A204.1 (cell line): Measurements from ENCODE around the gene PRKAG2.
A peak's percentile ranks its signal among the peaks of the same experiment; 100 is the strongest.
"Not testable (repeated sequence)": the region's sequence is repeated elsewhere in the genome, so short reads cannot be mapped to it uniquely, and the experiment has no call there.

Experiments used
- FAIRE-seq: peaks from 2 replicates; lab custom pipeline; 2012; peaks lifted over from hg19 to GRCh38; lab: Jason Lieb, UNC

Gene PRKAG2

DNA sequence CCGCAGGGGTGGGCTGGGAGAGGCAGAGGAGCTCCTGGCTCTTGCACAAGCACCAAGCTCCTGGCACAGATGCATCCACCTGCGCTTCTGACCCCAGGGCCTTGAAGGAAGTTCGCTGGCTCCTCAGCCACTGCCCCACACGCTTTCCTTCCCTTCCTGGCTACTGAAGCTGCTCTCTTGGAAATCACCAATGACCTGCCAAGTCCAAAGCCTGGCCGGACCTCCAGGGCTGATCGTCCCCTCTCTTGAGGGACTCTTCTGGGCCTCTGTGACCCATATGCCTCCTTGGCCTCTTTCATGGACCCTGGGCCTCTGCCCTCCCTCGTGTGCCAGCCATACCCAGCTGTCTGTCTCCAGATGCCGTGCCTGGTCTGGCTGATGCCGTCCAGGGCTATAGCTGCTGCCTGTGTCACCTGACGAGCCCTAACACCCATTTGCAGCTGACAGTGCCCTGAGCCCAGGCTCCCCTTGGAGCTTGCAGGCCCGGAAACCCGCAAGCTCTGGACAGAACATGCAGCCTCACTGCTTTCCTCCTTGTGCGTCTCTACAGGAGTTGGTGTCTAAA lies 113.4 kb downstream of the PRKAG2 start:
- FAIRE-seq: no peak

DNA sequence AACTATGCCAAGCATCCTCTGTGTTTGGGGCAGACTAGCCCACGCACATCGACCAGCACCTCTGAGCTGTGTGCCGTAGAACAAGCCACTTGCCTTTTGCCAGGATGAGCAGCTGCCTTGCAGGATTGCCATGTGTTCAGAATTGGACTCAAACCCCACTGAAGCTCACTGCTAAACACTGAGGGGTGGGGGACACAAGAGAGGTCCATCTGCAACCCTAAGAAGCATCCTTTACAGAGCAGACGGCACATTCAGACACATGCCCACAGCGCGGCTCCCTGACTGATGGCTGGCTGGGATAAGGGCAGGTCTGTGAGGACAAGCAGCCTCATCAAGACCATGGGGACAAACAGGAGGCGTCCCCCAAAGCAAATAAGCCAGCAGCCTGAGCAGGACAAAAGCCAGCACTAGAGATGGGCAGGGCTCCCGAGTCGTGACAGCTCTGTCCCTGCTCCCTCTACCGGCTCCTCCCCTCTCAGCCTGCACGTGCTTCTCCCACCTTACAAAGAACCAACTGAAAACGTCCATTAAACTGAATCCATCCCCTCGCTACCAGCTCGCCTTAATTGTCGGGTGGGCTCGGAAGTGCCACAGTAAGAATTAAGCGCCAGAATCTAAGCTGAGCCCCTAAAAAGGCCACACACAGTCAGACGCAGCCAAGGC lies 114.2 kb downstream of the PRKAG2 start:
- FAIRE-seq: no peak

DNA sequence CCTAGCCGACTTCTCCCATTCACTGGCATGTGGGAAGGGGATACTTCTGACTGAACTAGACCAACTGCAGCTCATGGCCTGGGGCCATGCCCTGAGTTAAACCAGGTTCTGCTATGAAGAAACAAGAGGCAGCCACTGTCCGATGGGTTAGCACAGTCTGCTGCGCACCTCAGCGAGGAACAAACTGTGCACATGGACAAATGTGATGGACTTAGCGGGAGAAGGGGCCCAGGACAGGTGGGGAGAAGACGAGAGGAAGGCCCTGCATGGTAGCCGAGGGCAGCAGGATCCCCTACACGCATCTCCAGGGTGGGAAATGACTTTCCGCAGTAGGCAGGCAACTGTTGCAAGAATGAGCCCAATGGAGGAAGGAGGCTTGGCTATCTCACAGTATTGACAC lies 115.0 kb downstream of the PRKAG2 start:
- no peak for FAIRE-seq

DNA sequence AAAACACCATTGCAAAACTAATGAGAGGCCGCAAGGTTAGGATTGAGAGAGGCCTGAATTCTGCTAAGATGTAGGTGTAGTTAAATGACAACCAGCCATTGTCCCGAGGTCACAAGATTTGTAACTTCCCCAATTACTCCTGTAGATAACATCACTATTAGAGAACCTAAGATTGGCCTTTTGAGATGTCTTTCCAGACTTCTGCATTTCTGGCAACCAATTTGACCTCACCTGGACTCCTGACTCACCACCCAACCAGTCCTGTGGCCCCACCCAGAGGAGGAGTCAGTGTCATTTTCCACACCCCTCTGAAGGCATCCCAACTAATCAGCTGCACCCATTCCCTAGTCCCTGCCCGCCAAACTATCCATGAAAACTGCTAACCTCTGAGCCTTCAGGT lies 115.7 kb downstream of the PRKAG2 start:
- no peak for FAIRE-seq

DNA sequence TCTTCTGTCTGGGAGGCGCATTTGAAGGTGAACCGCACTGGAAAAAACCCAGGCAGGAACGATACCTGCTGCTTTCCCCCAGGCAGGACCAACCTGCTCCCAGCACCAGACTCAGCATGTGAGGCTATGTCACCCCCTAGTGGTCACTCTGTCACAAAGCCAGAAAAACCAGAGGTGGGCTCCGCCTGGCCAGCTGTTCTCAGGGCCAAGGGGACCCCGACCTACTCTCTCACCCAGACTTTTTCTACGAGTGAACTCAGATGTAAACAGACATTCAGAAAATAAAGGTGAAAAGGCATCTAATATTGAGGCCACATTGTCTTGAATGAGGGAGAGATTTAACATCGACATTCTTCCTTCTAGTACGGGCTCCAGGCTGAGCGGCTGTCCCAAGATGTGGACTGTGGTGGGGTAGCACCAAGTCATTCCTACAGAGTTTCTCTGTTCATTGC lies 117.3 kb downstream of the PRKAG2 start:
- FAIRE-seq: no peak

DNA sequence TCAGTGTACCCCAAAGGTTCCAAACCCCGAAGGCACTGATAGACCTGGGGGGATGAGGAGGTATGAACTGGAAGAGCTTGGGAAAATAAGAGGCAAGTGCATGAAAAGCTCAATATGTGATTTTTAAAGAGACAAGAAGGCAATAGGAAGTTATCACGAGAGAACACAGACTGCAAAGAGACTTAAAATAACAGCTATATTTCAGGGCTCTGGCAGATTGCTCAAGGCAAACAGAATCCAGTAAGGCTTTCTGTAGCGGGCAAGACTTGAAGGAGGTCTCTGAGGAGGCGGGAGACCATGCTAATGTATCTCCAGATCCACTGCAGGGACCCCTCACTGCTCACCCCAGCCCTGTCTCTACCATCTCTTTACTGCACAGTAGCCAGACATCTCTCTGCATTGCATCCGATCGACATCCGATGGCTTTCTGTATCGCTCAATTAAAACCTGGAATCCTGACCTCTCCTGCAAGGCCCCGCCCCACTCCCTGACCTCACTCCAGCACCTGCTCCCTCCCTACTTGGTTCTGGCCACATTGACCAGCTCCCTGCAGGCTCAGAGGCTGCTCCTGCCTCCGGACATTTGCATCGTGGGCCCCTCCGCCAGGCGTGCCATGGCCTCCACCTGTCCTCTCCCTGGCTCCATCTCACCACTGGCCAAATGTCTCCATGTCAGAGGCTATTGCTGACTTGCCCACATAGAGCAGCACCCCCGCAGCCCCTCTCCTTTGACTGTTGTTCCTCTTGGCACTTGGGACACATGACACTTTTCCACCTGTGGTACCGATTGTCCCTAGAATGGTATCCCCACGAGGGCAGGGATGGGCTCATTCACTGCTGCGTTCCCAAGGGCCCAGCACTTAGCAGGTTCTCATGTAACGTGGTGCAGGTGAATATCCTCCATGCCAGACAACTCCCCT lies 118.0 kb downstream of the PRKAG2 start:
- FAIRE-seq: no peak

DNA sequence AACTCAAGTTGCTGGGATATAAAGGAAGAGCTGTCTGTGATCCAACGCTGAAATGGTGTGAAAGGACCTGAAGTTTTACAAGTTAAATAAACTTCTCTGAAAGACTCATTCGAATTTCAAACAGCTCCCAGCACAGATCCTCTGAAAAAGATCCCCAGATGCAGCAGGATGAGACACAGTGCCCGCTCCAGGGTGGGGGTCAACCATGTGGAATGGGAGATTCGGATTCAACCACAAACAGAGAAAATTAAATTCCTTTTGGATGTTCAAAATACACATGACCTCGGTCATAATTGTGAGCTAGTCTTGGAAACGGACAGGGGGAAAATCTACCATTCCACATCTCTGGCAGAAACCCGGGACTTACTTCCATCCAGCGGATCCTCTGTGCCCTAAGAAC lies 119.6 kb downstream of the PRKAG2 start:
- FAIRE-seq: no peak

DNA sequence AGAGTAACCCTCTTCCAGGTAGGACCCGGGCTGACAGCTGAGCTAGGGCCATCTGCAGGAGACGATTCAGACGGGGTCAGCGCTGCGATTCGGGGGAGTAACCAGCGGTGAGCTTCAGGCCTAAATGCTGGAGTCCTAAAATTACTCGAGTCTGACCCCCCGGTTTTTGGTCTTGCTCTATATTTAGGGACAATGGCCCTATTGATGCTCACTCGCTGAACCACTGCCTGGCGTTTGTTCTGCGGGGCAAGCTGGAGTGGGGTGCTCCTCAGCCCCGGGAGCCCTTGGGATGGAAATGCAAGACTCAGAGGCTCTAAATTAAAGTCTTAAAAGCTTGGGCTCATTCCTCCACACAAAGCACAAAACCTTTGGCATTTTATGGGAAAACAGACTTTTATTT lies 120.0 kb downstream of the PRKAG2 start:
- no peak for FAIRE-seq

DNA sequence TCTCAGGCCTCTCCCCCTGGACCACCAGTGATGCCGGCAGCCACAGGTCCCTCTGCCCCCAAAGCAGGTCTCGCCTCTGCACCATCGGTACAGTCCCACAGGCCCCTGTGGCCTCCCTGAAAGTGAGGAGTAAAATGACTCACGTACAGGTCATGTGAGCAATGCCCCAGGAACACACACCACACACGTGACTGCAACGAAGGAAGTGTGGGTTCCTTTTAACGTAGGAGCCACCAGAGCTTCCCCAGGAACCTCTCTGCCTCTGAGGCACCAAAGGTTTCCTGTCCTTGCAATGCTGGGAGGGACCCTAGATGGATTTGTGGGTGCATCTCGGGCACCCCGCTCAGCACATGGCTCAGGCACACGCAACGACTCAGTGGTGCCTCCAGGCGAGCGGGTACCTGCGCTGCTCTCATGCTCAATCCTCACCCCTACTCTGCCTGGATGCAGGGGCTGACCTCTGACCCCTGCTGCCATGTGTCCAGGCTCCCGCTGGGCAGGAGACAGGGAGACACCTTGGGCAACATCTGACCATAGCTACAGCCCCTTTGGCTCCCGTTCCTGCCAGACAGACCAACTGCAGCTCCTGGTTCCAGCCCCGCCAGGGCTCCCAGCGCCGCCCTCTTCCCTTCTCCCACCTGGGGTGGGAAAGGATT lies 120.7 kb downstream of the PRKAG2 start:
- FAIRE-seq: no peak

DNA sequence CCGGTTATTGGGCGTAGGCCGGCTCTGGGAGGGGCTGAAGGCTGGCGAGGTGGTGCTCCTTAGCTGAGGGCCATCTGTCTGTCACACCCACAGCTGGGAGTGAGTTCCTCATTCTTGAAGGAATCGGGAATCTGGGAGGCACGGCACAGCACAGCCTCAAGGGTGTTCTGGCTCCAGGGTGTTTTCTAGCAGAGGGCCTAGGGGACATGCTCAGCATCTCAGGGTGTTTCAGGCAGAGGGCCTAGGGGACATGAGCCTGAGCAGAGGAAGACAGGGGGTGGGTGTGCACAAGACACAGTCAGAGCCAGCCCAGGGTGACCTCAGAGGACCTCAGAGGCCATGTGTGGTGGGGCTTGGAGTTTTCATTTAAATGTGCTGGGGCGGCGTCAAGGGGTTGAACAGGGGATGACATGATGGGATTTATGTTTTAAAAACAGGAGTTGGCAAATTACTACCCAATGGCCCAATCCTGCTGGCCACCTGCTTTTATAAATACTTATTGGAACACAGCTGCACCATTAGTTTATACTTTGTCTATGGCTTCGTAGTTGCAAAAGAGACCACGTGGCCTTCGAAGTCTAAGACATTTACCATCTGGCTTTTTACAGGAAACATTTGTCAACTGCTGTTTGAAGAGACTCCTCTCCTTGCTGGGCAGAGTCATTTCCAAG lies 121.6 kb downstream of the PRKAG2 start:
- no peak for FAIRE-seq

DNA sequence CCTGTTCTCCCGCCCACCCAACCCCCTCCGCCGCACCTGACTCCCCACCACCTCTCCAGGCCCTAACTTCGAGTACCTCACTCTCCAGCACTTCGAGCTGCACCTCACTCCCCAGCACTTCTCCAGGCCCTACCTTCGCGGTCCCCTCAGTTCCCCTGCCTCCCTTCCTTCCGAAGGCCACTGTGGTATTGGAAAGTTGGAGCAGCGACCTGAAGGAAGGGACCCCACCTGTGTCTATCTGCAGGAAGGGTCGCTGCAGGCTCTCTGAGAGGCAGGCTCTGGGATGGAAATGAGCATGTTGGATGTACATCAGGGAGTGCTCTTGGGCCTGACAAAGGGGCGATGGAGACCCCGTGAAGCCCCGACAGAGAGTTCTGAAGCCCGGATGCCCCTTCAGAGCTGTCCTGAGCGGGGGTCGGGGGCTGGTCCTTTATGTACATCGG lies 122.2 kb downstream of the PRKAG2 start:
- no peak for FAIRE-seq

DNA sequence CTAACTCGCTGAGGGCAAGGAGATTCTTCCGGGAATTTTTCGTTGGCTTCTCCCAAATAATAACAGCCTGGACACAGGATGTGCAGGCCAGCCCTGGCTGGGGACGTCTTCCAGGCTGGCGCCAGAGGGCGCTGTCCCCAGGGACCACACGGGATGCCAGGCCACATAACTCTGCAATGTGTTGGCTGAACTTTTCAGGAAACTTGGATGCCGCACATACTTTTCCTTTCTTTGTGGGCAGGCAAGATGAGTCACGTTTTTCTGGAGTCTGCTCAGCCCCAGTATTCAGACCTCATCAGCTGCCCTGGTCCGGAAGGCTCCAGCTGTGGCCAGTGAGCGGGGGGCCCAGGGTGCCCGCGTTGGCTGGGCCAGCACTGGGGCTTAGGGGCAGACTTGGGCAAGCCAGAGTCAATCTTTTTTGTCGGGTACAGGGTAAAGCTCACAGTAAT lies 122.7 kb downstream of the PRKAG2 start:
- peak; percentile 91 for FAIRE-seq

DNA sequence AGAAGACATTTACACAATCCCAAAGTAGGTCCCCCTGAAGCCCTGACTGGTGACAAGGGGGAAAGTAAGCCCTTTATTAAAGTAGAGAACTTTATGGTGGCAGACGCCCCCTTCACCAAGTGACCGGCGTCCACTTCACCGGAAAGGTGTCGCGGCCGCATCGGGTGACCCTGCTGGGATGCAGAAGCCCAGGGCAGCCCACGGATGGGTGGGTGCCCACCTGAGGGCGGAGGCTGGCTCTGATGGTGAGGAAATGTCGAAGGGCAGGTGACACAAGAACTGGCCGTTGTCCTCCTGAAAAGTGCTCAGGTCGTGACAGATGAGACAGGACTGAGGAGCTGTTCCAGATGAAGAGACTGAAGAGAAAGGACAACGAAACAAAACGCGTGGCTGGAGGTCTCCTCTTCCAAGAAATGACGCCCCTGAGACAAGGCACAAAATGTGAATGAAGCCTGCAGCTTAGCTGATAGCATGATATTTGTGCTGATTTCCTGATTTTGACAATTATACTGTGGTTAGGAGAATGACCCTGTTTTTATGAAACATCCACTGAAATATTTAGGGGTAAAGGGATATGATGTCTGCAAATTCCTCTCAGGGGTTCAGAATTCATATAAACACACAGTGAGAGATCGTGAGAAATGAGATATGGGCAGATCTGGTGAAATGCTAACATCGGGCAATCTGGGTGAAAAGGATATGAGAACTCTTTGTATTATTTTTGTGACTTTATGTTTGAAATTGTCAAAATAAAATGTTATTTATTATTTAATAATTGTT lies 123.9 kb downstream of the PRKAG2 start:
- FAIRE-seq: no peak

DNA sequence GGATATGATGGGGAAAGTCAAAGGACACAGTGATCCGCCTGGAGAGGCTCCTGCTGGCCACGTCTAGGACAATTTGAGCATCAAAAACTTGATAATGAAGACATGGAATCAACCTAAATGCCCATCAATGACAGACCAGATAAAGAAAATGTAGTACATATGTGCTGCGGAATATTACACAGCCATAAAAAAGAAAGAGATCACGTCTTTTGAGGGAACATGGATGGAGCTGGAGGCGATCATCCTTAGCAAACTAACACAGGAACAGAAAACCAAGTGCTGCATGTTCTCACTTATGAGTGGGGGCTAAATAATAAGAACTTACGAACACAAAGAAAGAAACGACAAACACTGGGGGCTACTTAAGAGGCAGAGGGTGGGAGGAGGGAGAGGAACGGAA lies 124.9 kb downstream of the PRKAG2 start:
- no peak for FAIRE-seq

DNA sequence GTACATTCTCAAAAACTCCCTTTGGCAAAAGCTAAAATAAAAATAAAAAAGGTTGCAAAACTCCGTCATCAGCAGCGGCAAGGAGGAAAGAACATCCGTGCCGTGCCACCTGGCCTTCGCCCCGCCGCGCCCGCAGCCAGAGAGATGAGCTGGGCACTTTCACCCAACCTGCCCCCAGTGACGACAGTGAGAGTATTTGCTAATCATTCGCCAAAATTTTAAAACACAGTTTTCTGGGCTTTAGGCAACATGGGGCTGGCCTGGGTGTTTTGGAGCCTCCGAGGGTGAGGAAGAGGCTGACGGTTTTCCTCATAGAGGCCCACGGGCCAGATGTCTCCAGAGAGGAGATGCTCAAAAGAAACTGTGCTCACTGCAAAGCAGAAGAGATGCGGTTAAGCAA lies 128.2 kb downstream of the PRKAG2 start:
- no peak for FAIRE-seq

DNA sequence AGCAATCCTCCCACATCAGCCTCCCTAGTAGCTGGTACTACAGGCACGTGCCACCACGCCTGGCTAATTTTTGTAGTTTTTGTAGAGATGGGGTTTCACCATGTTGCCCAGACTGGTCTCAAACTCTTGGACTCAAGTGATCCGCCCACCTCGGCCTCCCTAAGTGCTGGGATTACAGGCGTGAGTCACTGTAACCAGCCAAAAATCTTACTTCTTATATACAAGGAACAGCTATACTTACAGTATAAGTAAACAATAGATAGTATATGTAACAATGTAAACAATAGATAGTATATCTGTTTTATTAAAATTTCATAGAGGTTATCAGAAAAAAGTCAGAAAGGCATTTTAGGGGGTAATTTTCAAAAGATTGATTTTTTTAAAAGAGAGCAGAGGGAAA lies 128.9 kb downstream of the PRKAG2 start:
- FAIRE-seq: not testable (repeated sequence)

DNA sequence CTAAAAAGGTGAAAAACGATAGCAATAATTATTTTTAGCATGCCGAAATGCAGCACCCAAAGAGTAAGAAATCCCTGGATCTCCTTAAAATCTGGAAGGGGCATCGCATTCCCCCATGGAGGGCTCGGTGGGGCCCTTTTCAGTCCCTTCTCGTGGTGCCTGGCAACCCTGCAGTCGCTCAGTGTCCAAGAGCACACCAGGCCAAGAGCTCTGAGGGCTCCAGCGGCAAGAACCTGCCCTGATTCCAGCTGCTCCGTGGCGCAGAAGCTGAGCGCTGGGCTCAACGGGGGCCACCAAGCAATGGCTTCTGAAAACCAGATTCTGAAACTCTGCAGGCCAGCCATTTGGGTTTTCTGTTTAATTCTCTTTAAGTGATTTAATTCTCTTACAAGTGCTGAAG lies 131.2 kb downstream of the PRKAG2 start:
- no peak for FAIRE-seq

DNA sequence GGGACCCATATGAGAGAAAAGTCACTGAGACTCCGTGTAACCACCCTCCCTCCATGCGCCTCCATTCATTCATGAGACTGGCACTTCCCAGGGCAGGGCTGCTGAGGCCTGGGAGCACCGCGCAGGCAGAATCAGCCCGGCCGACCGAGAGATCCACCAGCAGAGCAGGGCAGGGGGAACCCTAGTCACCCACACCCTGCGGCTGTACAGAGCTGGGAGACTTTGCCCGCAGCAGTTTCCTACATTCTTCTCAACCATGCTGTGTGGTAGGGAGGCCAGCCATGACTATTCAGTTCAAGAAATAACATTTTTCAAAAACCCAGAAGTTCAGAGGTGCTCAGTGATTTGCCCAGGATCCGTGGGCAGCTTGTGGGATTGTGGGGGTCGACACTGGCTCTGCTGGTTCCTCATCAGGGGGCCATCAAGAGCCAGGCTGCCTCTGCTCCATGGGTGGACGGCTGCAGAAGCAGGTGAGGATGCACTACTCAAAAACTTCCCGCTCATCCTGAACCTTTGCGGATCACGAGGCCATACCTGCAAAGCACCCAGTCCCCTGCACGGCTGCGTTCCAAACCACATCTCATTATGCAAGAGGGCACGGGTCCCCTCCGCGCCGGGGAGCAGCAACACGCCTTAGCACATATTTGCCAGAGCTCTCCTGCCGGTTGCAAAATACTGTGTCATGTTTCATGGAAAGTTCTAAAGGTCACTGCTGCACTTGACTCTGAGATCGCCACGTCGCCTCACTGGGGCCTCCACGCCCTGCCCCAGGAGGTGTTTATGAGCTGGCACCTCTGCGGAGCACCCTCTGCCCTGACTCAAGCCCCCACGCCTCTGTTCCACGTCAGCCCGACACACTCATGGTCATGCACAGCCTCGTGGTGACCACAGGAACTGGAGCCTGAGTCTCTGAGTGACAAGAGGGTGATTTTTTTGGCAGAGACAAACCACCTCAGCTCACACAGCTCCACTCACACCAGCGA lies 132.0 kb downstream of the PRKAG2 start:
- FAIRE-seq: no peak

DNA sequence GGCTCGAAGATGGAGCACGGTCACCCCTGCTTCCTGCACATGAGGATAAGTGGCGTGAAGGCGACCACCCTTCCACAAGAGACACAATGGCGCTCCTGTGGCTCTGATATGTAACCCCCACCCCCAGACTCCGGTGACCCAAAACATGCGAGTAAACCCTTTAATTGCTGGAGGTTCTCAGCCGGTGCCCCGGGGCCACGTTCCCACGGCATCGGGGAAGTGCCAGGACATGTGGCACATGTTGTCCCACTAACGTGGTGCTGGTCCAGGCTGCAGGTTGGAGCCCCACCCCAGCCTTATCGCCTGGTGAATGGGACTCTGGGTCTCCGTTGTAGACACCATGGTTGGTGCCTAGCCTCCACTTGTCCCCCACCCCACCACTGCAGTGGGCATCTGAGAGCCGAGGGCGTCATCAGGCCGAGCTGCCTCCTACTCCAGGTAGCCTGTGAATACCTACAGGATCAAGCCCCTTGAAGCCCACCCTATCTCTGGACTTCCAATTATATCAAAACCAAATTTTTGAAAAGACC lies 132.8 kb downstream of the PRKAG2 start:
- no peak for FAIRE-seq

DNA sequence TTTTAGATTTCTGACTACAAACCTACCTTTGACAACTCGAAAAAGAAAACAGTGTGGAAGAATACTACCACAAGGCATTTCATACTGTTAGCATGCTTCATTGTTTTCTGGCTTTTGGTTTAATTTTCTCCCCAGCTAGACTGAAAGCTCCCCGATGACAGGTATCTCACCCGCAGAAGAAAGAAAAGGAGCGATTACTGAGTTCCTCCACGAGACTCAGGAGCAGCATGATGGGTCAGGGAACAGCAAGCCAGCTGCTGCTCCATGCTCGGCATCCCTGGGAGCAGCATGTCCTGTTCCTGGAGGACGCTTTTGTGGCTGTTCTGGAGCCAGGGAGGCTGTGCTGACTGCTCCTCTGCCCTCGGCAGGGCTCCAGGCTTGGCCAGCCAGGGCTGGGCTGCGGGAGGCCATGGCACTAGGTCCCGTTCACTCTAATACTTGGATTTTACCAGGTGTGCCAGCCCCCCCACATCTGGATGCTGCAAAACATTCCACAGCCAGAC lies 133.4 kb downstream of the PRKAG2 start:
- no peak for FAIRE-seq
